GM19328 (cell line): Measurements from ENCODE around the gene COL18A1.
"Not testable (repeated sequence)": the region's sequence is repeated elsewhere in the genome, so short reads cannot be mapped to it uniquely, and the experiment has no call there.

Experiments used
- ATAC-seq: cut with Tn5 transposase; IDR thresholded peaks from one replicate; pipeline ENCODE4 v1.9.1; 2021; ENCODE audit warnings: mild to moderate bottlenecking, moderate library complexity; ENCODE audit not compliant: unreplicated experiment

Gene COL18A1

GRCh38 chr21:45502006-45502345 lies 97.0 kb downstream of the COL18A1 start:
- ATAC-seq, result no peak

- no peak for ATAC-seq
Observed at GRCh38 chr21:45502600-45502999, 97.6 kb downstream of the COL18A1 start.

GRCh38 chr21:45503226-45503625 lies 98.3 kb downstream of the COL18A1 start:
- not testable (repeated sequence) for ATAC-seq

- no peak for ATAC-seq
Observed at GRCh38 chr21:45504021-45504515, 99.1 kb downstream of the COL18A1 start.

- no peak for ATAC-seq
Observed at GRCh38 chr21:45504516-45505415, 99.8 kb downstream of the COL18A1 start.

- no peak for ATAC-seq
Observed at GRCh38 chr21:45505416-45506021, 100.6 kb downstream of the COL18A1 start.

GRCh38 chr21:45506241-45506817 lies 101.4 kb downstream of the COL18A1 start:
- ATAC-seq, result no peak

- no peak for ATAC-seq
Observed at GRCh38 chr21:45506836-45507522, 102.0 kb downstream of the COL18A1 start.

- no peak for ATAC-seq
Observed at GRCh38 chr21:45507523-45507875, 102.5 kb downstream of the COL18A1 start.

- ATAC-seq, result no peak
Observed at GRCh38 chr21:45507888-45508508, 103.0 kb downstream of the COL18A1 start.

- ATAC-seq, result no peak
Observed at GRCh38 chr21:45508607-45509565, 103.9 kb downstream of the COL18A1 start.

GRCh38 chr21:45509566-45510465 lies 104.9 kb downstream of the COL18A1 start:
- no peak for ATAC-seq

- ATAC-seq, result no peak
Observed at GRCh38 chr21:45510466-45510955, 105.5 kb downstream of the COL18A1 start.

- no peak for ATAC-seq
Observed at GRCh38 chr21:45511007-45511406, 106.0 kb downstream of the COL18A1 start.

GRCh38 chr21:45511661-45512431 lies 106.9 kb downstream of the COL18A1 start:
- ATAC-seq, result no peak

- no peak for ATAC-seq
Observed at GRCh38 chr21:45512626-45513002, 107.6 kb downstream of the COL18A1 start.

GRCh38 chr21:45513003-45513717 lies 108.2 kb downstream of the COL18A1 start:
- no peak for ATAC-seq
